Measurements from ENCODE around the gene TATDN2. TPM values are rescaled to one million over a fixed set of nuclear protein-coding genes. Genes with fewer than 3 reads are reported as not detected.

Gene TATDN2
- total RNA-seq, 2 donors from 2014 or later = 56.8 to 63.7 TPM

DNA sequence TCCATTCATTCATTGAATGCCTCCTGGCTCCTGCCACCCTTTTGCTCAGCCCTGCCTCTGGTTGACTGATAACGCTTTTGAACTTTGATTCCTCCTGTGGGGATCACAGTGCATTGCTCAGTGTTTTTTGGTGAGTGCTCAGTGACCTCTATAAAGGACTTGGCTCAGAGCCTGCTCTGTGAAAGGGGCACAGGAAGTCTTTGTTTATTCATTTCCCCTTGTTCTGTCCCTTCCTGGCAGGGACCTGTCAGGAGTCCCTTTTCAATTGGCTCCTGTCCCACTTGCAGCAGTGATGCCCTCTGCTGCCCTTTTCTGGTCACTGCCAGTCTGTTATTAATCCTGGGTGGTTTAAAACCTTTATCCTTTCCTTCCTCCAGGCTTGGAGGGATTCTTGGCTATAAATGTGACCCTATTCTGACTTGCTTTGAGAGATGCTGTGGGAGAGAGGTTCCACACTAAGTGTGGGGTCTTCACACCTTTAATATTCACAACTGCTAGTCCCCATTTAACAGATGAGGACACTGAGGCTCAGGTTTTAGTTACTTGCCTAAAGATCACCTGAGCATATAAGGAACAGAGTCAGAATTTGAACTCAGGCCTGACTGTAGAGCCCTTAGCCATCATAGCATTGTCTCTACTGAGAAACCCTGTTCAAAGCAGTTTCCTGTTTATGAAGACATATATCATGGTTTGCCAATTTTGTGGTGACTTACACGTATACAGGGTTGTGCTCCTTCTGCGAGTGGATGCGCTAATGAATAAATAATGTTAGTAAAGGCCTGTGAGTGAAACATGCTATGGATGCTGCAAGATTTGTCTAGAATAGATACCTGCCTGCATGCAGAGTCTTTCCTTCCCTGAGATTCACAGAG lies 23.2 kb upstream of the TATDN2 start:
- Mint-ChIP-seq H3K4me3 (peak overlapping the region; percentile 83), H3K36me3 (ENCODE audit: low read depth) (peaks cover 3% of the 10 kb centered on the region), H3K4me1 (peaks cover 44% of the 10 kb centered on the region), H3K27me3 (no peaks in the 10 kb centered on the region), H3K27ac (peak overlapping the region; percentile 87)
- DNase-seq (peak; percentile 23 to 46 (median 40)), ATAC-seq (peak; percentile 63)
- H3K9me3 ChIP-seq (ENCODE audit: control insufficient read depth, low read length, poor library complexity, severe bottlenecking) = no peaks in the 10 kb centered on the region

DNA sequence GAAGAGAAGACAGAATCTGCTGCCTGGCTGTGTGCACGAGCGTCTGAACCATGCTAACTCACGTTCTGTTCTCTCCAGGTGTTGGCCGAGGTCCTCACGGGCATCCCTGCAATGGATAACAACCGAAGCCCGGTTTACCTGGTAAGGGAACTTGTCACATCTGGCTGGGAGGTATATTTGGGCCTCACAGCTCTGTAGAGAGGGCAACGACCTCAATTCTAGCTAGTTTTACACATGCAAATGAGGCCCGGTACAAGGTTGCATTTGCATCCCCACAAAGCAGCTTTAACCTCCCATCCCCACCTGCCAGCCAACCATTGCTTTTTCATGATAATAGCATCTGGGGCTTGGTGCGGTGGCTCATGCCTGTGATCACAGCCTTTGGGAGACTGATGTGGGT lies 22.0 kb upstream of the TATDN2 start:
- DNase-seq (no peak), ATAC-seq (no peak)
- Mint-ChIP-seq H3K27me3 (no peaks in the 10 kb centered on the region), H3K4me1 (peaks cover 38% of the 10 kb centered on the region), H3K4me3 (peak overlapping the region; percentile 19), H3K27ac (peak overlapping the region; percentile 87), H3K36me3 (ENCODE audit: low read depth) (peaks cover 3% of the 10 kb centered on the region)
- H3K9me3 ChIP-seq (ENCODE audit: control insufficient read depth, low read length, poor library complexity, severe bottlenecking) = no peaks in the 10 kb centered on the region

DNA sequence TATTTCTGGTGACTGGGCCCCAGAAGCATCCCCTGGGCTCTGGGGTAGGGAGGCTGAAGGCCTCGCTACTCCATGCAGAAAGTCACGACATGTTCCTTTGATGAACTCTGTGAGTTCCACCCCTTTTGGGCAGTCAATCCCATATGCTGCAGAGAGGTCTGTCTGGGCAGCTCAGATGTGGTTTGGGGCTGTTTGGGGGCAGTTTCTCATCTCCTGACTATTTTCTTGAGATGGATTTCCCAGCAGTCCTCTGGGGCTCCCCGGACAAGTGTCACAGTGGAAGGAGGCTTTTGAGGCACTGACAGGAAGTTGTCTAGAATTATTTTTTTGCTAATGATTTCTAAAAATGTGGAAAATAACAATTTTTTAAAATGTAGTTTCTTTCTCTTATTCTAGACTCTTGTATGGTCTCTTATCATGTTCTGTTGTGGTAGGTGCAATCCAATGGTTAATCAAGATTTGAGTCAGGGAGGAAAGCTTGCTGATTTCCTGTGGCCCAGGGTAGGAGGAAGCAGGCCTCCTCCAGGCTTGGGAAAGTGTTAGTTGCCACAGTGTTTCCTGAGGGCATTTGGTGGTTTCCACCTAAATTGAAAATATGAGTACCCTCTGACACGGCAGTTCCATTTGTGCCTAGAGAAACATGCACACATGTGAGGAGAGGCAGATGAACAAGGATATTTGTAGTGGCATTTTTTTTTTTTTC lies 19.9 kb upstream of the TATDN2 start:
- no peaks in the 10 kb centered on the region for H3K27me3 Mint-ChIP-seq

DNA sequence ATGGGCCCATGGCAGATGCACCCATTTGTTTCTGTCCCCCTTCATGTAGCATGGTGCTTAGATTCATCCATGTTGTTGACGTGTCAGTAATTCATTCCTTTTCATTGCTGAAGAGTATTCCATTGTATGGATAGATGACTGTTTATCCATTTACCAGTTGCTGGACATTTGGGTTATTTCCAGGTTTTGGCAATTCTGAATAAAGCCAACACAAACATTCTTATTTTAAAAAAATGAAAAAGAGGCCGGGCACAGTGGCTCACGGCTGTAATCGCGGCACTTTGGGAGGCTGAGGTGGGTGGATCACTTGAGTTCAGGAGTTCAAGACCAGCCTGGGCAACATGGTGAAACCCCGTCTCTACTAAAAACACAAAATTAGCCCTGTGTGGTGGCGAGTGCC lies 18.7 kb upstream of the TATDN2 start:
- H3K27me3 Mint-ChIP-seq = no peaks in the 10 kb centered on the region
- no peaks in the 10 kb centered on the region for H3K9me3 ChIP-seq (ENCODE audit: control insufficient read depth, low read length, poor library complexity, severe bottlenecking)
- H3K4me1 Mint-ChIP-seq = peaks cover 24% of the 10 kb centered on the region
- no peak overlapping the region for H3K27ac Mint-ChIP-seq
- H3K4me3 Mint-ChIP-seq = no peak overlapping the region
- H3K36me3 Mint-ChIP-seq (ENCODE audit: low read depth) = peaks cover 3% of the 10 kb centered on the region
- no peak for ATAC-seq
- DNase-seq = no peak

More for the DNA sequence above, 19.9 kb upstream of the TATDN2 start:
- Mint-ChIP-seq H3K4me3 (no peak overlapping the region), H3K27ac (peak overlapping the region; percentile 75), H3K4me1 (peaks cover 33% of the 10 kb centered on the region), H3K36me3 (ENCODE audit: low read depth) (peaks cover 3% of the 10 kb centered on the region)
- H3K9me3 ChIP-seq (ENCODE audit: control insufficient read depth, low read length, poor library complexity, severe bottlenecking) = no peaks in the 10 kb centered on the region
- ATAC-seq = peak; percentile 18
- DNase-seq = no peak

DNA sequence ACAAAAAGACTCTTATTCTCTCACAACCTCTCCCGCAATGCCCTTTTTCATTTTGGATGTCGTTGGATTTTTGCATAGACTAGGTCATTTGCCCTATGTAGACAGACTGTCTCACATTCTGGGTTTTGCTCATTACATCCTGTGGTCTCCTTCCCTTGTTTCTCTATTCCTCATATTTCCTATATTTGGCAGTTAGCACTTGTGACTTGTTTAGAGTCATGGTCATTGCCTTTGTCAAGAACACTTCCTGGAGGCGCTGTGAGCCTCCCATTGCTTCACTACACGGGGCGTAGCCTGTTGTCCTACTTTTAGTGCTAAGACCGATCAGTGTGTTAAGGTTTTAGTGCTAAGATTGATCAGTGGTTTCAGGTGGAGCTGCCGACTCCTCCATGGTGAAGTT lies 16.1 kb upstream of the TATDN2 start:
- H3K27ac Mint-ChIP-seq = peak overlapping the region; percentile 84
- ATAC-seq (peak; percentile 76), DNase-seq (no peak)
- peak overlapping the region; percentile 80 for H3K4me3 Mint-ChIP-seq
- H3K4me1 Mint-ChIP-seq = peaks cover 14% of the 10 kb centered on the region
- no peaks in the 10 kb centered on the region for H3K27me3 Mint-ChIP-seq
- H3K36me3 Mint-ChIP-seq (ENCODE audit: low read depth) = no peaks in the 10 kb centered on the region
- H3K9me3 ChIP-seq (ENCODE audit: control insufficient read depth, low read length, poor library complexity, severe bottlenecking) = no peaks in the 10 kb centered on the region

DNA sequence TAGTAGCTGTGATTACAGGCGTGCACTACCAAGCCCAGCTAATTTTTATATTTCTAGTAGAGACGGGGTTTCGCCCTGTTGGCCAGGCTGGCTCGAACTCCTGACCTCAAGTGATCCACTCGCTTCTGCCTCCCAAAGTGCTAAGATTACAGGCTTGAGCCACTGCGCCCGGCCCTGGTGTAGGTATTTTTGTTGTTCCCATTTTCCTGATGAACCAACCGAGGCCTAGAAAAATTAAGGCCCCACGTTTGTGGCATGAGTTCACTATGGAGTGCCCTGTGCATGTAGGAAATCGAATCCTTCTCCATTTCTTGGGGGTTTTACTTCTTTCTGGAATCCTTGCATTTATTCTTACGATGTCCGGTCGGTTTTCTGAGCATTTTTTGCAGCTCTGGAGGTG lies 14.3 kb upstream of the TATDN2 start:
- Mint-ChIP-seq H3K27ac (no peak overlapping the region), H3K36me3 (ENCODE audit: low read depth) (no peaks in the 10 kb centered on the region), H3K4me3 (no peak overlapping the region), H3K4me1 (peaks cover 22% of the 10 kb centered on the region), H3K27me3 (no peaks in the 10 kb centered on the region)
- ATAC-seq = no peak
- no peaks in the 10 kb centered on the region for H3K9me3 ChIP-seq (ENCODE audit: control insufficient read depth, low read length, poor library complexity, severe bottlenecking)
- DNase-seq = no peak

DNA sequence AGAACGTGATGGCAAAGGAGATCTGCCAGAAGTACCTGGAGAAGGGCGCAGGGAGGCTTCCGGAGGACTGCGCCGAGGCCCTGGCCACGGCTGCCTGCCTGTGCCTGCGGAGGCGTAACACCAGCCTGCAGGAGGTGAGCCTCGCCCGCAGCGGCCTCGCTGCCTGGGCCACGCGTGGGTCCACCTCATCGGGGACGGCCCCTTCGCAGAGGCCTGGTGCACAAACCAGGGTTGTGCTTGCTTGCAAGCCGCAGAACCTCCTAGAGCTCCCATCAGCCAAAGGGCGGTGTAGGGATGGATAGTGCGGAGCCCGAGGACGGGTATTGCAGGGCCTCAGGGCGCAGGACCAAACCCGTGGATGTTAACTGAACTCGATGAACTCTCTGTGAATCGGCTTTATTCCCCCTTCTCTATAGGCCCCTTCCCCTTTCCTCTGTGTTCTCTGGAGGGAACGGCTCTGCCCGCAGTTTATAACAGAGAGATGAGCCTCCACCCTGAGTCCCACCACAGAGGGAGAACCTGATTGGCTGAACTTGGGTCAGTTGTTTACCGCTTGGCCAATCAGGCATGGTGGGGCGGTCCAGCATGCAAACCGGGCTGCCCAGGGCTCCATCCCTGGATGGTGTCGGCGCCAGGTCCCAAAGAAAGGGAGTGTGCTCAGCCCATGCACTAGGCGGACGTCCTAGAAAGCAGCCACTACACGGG lies 13.6 kb upstream of the TATDN2 start:
- H3K4me1 Mint-ChIP-seq = peaks cover 26% of the 10 kb centered on the region
- no peak overlapping the region for H3K27ac Mint-ChIP-seq
- DNase-seq (no peak), ATAC-seq (no peak)
- no peaks in the 10 kb centered on the region for H3K27me3 Mint-ChIP-seq
- H3K36me3 Mint-ChIP-seq (ENCODE audit: low read depth) = no peaks in the 10 kb centered on the region
- H3K4me3 Mint-ChIP-seq = no peak overlapping the region
- H3K9me3 ChIP-seq (ENCODE audit: control insufficient read depth, low read length, poor library complexity, severe bottlenecking) = no peaks in the 10 kb centered on the region

DNA sequence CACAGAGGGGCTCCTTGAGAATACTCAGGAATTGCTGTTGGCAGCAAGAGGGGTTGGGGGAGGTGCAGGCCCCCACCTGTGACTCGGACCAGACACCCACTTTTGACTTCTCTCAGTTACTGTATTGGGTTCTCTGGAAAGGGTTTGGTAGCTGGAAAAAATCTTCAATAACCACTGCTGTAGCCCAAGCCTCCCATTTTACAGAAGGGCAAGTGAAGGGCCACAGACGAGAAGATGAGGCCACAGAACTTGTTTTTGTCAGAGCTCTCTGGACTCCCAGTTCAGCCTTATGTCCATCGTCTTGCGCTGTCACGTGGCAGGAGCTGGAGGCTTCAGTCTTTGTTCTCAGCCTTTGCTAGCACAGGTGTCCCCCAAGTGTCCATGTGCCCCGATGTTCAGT lies 12.7 kb upstream of the TATDN2 start:
- ATAC-seq (no peak), DNase-seq (no peak)
- no peaks in the 10 kb centered on the region for H3K9me3 ChIP-seq (ENCODE audit: control insufficient read depth, low read length, poor library complexity, severe bottlenecking)
- H3K36me3 Mint-ChIP-seq (ENCODE audit: low read depth) = no peaks in the 10 kb centered on the region
- H3K4me3 Mint-ChIP-seq = no peak overlapping the region
- no peak overlapping the region for H3K27ac Mint-ChIP-seq
- H3K4me1 Mint-ChIP-seq = peaks cover 26% of the 10 kb centered on the region
- no peaks in the 10 kb centered on the region for H3K27me3 Mint-ChIP-seq

DNA sequence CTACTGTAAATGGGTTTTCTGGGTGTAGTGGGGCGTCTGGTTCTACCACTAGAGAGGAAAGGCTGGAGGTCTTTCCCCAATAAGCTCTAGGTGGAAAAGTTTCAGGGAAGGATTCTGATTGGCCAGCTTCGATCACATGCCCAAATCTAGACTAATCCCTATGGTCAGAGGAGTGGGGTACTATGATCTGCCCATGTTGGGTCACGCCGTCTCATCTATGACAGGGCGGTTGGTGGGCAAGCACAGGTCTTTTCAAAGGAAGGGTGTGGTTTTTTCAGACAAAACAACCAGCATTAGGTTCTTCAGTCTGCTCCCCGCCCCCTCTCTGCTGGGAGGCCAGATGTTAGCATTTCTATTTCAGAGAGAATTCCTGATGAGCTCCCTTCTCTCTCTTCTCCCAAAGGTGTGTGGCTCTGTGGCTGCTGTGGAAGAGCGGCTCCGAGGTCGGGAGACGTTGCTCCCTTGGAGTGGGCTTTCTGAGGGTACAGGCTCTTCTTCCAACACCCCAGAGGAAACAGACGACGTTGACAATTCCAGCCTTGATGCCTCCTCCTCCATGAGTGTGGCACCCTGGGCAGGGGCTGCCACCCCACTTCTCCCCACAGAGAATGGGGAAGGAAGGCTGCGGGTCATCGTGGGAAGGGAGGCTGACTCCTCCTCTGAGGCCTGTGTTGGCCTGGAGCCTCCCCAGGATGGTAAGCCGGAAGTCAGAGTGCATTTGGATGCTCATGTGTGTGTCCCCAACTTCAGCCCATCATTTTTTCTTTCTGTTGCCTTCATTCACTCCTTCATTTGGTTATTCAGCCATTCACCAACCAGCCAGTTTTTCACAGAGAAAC lies 9.7 kb upstream of the TATDN2 start:
- H3K27ac Mint-ChIP-seq = peak overlapping the region; percentile 90
- ATAC-seq = peak; percentile 45
- H3K27me3 Mint-ChIP-seq = no peaks in the 10 kb centered on the region
- no peak for DNase-seq
- H3K4me1 Mint-ChIP-seq = peaks cover 33% of the 10 kb centered on the region
- no peaks in the 10 kb centered on the region for H3K9me3 ChIP-seq (ENCODE audit: control insufficient read depth, low read length, poor library complexity, severe bottlenecking)
- H3K4me3 Mint-ChIP-seq = peak overlapping the region; percentile 39
- H3K36me3 Mint-ChIP-seq (ENCODE audit: low read depth) = no peaks in the 10 kb centered on the region

DNA sequence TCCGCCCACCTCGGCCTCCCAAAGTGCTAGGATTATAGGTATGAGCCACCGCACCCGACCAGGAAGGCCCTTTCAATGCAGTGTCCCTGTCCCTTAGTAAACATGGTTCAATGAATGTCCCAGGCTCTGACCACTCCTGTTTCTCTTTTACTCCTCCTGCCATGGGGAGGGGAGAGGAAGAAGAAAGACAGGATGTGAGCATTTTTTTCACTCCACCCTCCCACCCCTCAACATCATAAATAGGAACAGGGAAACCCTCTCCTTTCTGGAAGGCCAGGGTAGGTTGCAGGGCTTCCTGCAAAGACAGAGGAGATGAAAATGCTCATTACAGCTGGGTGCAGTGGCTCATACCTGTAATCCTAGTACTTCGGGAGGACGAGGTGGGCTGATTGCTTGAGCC lies 7.5 kb upstream of the TATDN2 start:
- no peaks in the 10 kb centered on the region for H3K36me3 Mint-ChIP-seq (ENCODE audit: low read depth)
- no peak overlapping the region for H3K27ac Mint-ChIP-seq
- no peaks in the 10 kb centered on the region for H3K9me3 ChIP-seq (ENCODE audit: control insufficient read depth, low read length, poor library complexity, severe bottlenecking)
- ATAC-seq = no peak
- no peak for DNase-seq
- H3K4me3 Mint-ChIP-seq = no peak overlapping the region
- peaks cover 37% of the 10 kb centered on the region for H3K4me1 Mint-ChIP-seq
- H3K27me3 Mint-ChIP-seq = no peaks in the 10 kb centered on the region

DNA sequence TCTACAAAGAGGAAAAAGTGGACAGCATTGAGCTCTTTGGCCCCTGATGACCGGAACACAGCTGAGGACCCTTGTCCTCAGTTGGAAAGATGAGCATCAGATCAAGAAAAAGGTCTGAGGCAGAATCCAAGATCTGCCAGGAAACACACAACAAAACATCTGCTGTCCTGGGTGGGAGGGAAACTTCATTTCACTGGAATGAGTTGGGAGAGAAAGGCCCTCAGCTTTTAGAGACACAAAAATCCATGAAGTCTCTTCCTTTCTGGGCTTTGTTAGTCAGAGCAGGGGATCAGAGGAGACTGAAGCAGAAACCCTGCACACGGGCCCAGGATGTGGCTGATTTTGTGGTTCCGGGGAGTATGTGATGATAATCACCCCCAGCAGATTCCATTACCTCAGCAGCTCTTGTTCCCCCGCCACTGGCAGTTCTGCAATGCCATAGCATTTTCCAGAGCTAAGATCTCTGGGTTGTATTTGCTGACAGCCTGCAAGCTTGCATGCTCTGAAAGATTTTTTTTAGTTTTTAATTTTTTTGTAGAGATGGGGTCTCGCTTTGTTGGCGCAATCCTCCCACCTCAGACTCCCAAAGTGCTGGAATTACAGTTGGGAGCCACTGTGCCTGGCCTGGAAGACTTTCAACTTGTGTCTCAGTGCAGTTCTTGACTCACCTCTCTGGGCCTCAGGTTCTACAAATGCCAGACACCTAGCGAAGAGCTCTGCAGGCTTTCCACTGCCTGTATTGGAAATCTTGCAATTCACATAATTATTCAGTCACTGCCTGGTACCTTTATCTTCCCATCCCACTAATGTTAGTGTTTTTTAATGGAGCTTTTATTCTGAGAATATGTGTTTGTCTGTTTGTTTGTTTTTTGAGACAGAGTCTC lies 5.8 kb upstream of the TATDN2 start:
- no peaks in the 10 kb centered on the region for H3K9me3 ChIP-seq (ENCODE audit: control insufficient read depth, low read length, poor library complexity, severe bottlenecking)
- H3K4me3 Mint-ChIP-seq = peak overlapping the region; percentile 78
- H3K36me3 Mint-ChIP-seq (ENCODE audit: low read depth) = peaks cover 3% of the 10 kb centered on the region
- DNase-seq = peak; percentile 30 to 66 (median 33)
- H3K27me3 Mint-ChIP-seq = no peaks in the 10 kb centered on the region
- peak; percentile 99 for ATAC-seq
- H3K27ac Mint-ChIP-seq = peak overlapping the region; percentile 92
- peaks cover 34% of the 10 kb centered on the region for H3K4me1 Mint-ChIP-seq

DNA sequence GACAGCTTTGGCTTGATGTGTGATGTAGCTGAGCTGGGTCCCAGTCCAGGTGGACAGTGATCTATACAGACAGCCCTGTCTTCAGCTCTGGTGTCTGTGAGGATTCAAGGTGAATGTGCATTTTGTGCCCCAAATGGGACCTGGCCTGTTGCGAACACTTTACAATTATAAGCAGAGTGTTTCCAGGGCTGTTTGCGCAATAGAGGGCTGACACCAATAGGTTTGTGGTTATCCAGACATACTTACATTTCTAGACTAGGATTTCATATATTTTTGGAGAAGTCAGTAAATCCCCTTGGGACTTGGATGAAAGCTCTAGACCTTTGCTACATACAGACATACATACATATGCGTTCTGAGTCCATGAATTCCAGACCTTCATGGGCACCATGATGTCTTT lies 4.2 kb upstream of the TATDN2 start:
- DNase-seq (no peak), ATAC-seq (no peak)
- Mint-ChIP-seq H3K27me3 (no peaks in the 10 kb centered on the region), H3K27ac (no peak overlapping the region), H3K4me1 (peaks cover 27% of the 10 kb centered on the region), H3K36me3 (ENCODE audit: low read depth) (peaks cover 3% of the 10 kb centered on the region), H3K4me3 (peak overlapping the region; percentile 31)
- no peaks in the 10 kb centered on the region for H3K9me3 ChIP-seq (ENCODE audit: control insufficient read depth, low read length, poor library complexity, severe bottlenecking)
